GM12873 (cell line): Measurements from ENCODE around the gene MICAL3.

Experiments used
- TF ChIP-seq, protein P1 (sequence below): IDR thresholded peaks from 2 replicates; pipeline ENCODE4 v1.5.1; 2012; ENCODE audit warnings: low read depth, mild to moderate bottlenecking, moderate library complexity, low read length, control low read depth; ENCODE audit not compliant: insufficient read depth; ENCODE audit errors: missing control alignments

Gene MICAL3

DNA sequence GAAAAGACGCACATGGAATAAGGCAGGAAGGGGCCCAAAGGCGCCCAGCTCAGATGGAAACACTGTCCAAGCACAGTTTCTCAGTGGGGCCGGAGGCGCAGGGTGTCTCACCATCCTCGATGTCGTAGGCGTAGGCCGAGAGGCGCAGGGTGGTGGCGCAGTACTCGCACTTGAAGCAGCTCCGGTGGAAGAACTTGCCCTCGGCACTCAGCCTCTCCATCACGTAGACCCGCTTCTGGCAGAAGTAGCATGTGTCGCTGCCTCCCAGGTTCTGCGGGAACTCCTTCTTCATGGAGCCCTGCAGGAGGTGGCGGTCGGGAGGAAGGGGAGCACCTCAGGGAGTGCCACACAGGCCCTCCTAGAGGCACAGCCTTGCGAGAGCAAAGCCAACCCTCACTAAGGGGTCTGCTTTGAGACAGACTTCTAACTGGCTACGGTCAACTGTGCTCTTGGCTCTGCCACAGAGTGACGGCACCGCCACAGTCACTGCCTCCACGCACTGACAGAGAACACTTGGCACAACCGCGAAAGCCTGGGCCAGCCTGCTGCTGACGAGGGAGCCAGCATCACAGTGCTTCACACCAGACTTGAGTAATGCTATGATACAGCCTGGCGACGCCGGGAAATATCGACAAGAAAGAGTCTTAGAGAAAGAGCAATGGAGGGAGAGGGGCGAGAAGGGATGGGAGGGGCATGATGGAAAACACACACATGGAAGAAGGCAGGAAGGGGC lies 152.5 kb downstream of the MICAL3 start:
- TF ChIP-seq, protein P1, sequence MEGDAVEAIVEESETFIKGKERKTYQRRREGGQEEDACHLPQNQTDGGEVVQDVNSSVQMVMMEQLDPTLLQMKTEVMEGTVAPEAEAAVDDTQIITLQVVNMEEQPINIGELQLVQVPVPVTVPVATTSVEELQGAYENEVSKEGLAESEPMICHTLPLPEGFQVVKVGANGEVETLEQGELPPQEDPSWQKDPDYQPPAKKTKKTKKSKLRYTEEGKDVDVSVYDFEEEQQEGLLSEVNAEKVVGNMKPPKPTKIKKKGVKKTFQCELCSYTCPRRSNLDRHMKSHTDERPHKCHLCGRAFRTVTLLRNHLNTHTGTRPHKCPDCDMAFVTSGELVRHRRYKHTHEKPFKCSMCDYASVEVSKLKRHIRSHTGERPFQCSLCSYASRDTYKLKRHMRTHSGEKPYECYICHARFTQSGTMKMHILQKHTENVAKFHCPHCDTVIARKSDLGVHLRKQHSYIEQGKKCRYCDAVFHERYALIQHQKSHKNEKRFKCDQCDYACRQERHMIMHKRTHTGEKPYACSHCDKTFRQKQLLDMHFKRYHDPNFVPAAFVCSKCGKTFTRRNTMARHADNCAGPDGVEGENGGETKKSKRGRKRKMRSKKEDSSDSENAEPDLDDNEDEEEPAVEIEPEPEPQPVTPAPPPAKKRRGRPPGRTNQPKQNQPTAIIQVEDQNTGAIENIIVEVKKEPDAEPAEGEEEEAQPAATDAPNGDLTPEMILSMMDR = no peak

DNA sequence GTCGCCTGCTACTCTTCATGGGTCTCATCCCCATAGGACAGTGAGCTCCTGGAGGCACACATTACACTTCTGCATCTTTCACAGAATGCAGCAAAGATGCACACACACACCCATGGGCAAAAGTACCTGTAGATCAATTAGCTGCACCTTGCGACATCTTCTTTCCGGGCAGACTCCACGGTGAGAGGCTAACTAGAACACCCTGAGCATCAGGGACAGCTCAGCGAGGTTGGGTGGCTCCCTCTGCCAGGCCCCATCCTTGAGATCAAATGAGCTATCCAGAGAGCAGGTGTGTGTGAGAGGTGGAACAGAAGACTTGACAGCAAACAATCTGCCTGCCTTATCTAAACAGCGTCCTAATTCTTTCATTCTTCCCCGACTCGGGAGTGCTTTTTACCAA lies 154.0 kb downstream of the MICAL3 start:
- TF ChIP-seq, protein P1 = no peak

DNA sequence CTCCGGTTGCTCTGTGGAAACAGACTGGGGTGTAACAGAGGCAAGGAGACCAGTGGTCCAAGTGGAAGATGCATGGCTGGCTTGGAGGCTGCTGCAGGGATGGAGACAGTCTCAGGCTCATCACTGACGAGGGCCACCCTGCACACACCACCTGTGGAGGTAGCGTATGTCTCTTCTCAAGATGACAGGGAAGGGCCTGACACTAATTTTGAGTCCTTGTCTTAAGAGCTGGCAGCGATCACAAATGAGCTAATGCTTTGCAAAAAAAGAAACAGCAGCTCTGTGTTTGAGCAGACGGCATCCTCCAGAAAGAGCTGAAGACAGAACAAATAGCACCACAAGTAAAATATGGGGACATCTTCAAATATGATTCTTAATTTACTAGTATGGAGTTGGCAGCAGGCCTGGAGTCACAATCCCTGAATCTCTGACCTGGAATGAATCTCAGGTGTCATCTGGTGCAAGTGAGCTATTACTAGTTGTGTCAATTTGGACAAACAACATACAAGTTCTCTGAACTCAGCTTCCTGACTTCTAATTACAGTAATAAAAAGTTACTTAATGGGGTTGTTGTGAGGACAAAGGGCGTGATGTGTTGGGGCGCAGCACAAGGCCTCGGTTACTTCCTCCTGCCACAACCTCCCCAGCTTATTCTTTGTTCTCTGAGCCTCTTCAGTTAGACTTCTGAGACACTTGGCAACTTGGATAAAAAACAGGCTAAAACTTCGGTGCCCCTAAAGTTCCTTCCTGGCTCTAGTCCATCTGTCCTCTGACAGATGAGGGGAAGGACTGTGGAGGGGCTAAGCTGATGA lies 154.9 kb downstream of the MICAL3 start:
- TF ChIP-seq, protein P1 = no peak

DNA sequence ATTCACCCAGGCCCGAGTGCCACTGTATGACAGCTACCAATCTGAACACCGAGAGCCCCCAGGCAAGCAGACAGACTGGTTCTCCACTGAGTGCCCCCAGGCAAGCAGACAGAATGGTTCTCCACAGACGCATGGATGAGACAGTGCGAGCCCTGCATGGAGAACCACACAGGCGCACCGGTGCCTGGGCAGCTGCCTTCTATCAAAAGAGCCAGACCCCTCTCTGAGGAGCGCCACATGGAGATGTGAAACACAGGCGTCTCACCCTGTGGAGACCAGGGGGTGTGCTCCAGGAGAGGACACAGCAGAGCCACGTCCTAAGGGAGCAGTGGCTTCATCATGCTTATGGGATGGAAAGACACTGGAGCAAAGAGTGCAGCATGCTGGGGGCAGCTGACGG lies 155.6 kb downstream of the MICAL3 start:
- TF ChIP-seq, protein P1 = no peak

DNA sequence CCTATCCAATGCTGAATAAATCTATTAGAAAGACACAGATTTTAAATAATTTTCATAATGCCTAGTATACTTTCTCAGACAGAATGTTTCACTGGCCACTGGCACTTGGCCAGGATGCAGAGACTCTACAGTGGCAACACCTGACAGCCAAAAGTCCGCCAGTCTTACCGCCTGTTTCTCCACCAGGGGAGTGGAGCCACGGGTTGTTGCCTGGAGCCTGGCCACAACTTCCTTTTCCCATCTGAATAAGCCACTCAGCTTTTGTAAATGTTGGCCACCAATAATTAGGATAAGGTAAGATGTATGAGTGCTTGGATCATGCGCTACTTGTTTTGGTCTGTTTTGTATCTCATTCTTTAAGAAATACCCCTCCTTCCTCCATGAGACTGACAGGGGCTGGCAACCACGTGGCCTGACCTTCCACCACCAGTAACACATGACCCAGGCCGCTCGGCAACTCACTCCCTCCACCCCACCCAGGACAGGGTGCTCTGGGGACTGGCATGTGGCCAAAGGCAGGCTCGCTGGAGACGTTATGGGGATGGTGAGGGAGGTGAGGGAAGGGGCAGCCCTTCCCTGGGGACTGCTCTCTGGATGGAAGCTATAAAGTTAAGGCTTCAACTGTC lies 157.1 kb downstream of the MICAL3 start:
- TF ChIP-seq, protein P1 = no peak

DNA sequence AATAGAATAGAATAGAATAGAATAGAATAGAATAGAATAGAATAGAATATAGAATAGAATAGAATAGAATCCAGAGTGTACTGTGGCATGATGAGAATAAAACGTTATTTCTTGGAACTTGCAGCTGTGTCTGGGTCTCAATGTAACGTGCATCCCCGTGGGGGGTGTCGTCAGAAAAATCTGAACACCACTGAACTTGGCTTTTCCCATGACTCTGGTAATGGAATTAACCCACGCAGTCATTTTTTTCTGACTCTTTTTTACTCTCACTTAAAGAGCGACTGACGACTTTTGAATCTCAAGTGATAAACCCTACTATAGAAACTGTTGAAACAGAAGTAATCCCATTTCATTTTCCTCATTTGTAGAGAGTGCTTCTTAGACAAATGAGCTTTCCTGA lies 157.7 kb downstream of the MICAL3 start:
- TF ChIP-seq, protein P1 = no peak

DNA sequence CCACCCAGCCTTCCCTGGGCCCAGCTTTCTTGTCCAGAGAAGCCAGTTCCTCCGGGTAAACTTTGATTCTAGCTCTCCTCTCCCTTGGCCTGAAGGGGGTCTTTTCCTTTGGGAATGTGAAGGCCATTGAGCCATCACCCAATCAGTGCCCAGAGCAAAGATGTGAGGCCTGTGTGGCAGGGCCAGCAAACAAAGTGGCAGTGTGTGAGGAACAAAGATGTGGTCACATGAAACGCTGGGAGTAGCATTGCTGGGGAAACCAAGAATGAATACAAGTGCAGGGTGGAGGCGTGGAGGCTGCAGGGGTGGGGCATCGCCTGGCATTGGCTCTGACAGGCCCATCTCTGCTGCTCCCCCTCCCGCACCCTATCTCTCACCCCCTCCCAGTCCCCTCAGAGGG lies 158.2 kb downstream of the MICAL3 start:
- TF ChIP-seq, protein P1 = no peak
